Effector memory CD4-positive, alpha-beta T cell (primary cell): ENCODE data around the gene EML5.
A peak's percentile ranks its signal among the peaks of the same experiment; 100 is the strongest.

Source experiments
- DNase-seq, 3 donors: peaks; one replicate each; pipeline ENCODE4 v3.0.0-alpha.2; 2020
- H3K27ac ChIP-seq: 2 replicates; pipeline ENCODE4 v1.7.0; 2013; ENCODE audit warnings: mild to moderate bottlenecking, low read length, moderate library complexity; ENCODE audit not compliant: insufficient read depth, poor library complexity, severe bottlenecking
- H3K27me3 ChIP-seq: replicated peaks from 2 replicates; pipeline ENCODE4 v1.7.0; 2013; ENCODE audit warnings: mild to moderate bottlenecking, low read length; ENCODE audit not compliant: insufficient read depth, control insufficient read depth, poor library complexity, severe bottlenecking
- H3K36me3 ChIP-seq: 2 replicates; pipeline ENCODE4 v1.7.0; 2013; ENCODE audit warnings: mild to moderate bottlenecking, low read length, moderate library complexity; ENCODE audit not compliant: control insufficient read depth, insufficient read depth
- H3K4me1 ChIP-seq: 2 replicates; pipeline ENCODE4 v1.7.0; 2013; ENCODE audit warnings: low read length, mild to moderate bottlenecking; ENCODE audit not compliant: control insufficient read depth, insufficient read depth, poor library complexity, severe bottlenecking
- H3K4me3 ChIP-seq: 2 replicates; pipeline ENCODE4 v1.7.0; 2013; ENCODE audit warnings: low read length, low read depth, mild to moderate bottlenecking; ENCODE audit not compliant: insufficient read depth, poor library complexity, severe bottlenecking
- H3K9me3 ChIP-seq: 2 replicates; pipeline ENCODE4 v1.7.0; 2013; ENCODE audit warnings: mild to moderate bottlenecking, low read length, moderate library complexity; ENCODE audit not compliant: control insufficient read depth

Gene EML5

DNA sequence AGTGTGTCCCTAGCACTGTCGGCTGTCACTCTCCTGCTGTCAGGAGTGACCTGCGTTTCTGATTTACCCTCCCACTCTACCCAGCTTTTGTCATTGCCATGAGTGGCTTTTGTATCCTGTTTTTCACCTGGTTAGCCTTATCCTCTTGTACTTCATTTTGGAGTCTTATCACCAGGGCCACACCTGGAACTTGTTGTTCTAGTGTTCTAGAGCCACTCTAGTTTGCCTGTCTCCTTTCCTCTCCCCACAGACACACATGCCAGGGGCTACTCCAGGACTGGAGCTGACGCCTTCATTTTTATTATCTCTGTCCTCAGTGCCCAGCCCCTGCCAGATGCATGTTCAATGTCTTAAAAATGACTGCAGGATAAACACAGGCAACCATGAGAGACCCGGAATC is 195.7 kb downstream of the EML5 start:
- Histone ChIP-seq H3K4me1 (peaks cover 14% of the 10 kb centered on the region), H3K27me3 (no peaks in the 10 kb centered on the region), H3K36me3 (peaks cover 9% of the 10 kb centered on the region), H3K9me3 (no peaks in the 10 kb centered on the region), H3K27ac (no peak overlapping the region), H3K4me3 (no peak overlapping the region)
- DNase-seq = no peak

DNA sequence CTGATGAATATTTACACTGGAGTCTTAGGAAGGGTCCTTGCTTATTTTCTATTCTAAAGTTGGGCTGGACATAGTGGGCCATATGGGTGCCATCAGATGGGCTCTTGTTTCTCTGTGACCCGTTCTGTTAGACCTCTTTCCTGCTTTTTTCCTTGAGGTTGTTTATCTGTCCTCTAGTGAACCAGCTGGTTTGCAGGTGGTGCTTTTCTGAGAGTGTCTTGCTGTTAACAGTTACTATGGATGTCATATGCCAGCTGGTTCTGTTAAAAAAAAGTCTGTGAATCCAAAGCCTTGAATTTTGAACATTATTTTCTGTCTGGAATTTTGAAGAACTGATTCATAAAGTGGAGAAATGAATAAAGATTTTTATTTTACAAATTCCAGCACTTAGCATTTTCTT is 200.7 kb downstream of the EML5 start:
- Histone ChIP-seq H3K9me3 (no peaks in the 10 kb centered on the region), H3K27me3 (no peaks in the 10 kb centered on the region), H3K27ac (no peak overlapping the region), H3K36me3 (peaks cover 17% of the 10 kb centered on the region), H3K4me3 (no peak overlapping the region), H3K4me1 (no peaks in the 10 kb centered on the region)
- no peak for DNase-seq

DNA sequence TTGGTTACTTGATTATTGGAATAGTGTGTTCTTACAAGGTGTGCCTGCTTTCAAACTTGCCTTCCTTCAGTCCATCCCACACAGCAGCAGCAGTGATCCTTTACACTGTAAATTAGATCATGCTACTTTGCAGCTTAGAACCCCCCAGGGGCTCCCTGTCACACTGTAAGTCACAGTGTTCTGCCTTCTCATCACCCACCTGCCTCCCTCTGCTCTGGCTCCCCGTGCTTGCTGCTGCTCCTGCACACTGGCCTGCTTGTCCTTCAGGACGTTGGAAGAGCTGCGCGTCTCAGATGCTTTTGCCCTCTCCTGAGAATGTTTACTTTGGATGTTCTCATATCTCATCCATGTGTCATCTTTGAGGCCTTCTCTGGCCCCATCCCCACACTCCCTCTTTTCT is 202.6 kb downstream of the EML5 start:
- no peaks in the 10 kb centered on the region for H3K4me1 ChIP-seq
- H3K27me3 ChIP-seq = no peaks in the 10 kb centered on the region
- no peaks in the 10 kb centered on the region for H3K9me3 ChIP-seq
- no peak for DNase-seq
- no peak overlapping the region for H3K27ac ChIP-seq
- H3K4me3 ChIP-seq = no peak overlapping the region
- peaks cover 22% of the 10 kb centered on the region for H3K36me3 ChIP-seq

DNA sequence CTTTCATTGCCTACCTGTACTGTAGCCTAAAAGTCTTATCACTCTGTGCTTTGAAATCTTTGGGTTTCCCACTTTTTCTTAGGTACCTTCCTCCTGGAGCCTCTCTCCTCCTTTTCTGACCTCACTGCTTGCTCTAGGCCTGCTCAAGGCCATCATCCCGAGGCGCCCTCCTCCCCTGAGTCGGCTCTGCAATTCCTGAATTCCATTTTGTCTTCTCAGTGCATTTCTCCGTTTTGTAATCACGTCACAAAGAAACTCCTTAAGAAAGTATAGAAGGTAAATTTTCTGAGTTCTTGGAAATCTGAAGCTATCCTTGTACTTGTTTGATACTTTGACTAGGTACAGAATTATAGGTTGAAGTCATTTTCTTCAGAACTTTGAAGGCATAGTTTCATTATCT is 204.7 kb downstream of the EML5 start:
- H3K27me3 ChIP-seq = no peaks in the 10 kb centered on the region
- peaks cover 28% of the 10 kb centered on the region for H3K36me3 ChIP-seq
- H3K27ac ChIP-seq = no peak overlapping the region

DNA sequence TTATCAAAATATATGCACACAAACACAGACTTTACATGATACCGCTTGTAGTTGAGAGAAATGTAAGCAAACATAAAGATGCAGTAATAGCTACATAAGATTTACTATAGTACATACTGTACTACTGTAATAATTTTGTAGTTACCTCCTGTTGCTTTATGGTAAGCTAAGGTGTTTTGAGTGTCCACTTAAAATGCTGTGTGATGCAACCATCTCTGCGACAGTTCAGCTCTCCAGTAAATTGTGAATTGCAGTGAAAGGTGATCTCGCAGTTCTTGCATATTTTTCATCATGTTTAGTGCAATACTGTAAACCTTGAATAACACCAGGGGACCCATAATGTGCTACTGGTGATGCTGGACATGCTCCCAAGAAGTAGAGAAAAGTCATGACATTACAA is 208.3 kb downstream of the EML5 start:
- DNase-seq = no peak
- Histone ChIP-seq H3K27me3 (no peaks in the 10 kb centered on the region), H3K4me3 (no peak overlapping the region), H3K36me3 (peaks cover 35% of the 10 kb centered on the region), H3K27ac (no peak overlapping the region), H3K9me3 (no peaks in the 10 kb centered on the region), H3K4me1 (no peaks in the 10 kb centered on the region)

More for the DNA sequence above, 204.7 kb downstream of the EML5 start:
- DNase-seq = no peak
- H3K4me1 ChIP-seq = no peaks in the 10 kb centered on the region
- no peak overlapping the region for H3K4me3 ChIP-seq
- no peaks in the 10 kb centered on the region for H3K9me3 ChIP-seq

DNA sequence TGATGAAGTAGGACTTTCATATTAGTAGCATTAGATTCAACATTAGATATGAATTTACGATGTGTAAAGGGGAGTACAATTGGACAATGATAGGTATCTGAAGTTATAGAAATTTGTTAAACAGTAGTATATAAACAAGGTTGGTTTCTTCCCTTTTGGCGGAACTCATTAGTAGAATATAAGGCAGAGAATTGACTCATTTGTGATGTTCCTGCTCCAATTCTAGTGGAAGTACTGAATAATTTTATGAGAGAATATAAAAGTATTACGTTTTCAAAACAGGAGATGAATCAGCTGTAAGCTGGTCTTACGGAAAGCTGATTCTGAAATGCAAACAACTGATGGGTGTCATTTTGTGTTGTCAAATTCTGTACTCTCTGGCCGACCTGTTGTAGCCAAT is 216.5 kb downstream of the EML5 start:
- no peaks in the 10 kb centered on the region for H3K4me1 ChIP-seq
- no peak overlapping the region for H3K4me3 ChIP-seq
- no peaks in the 10 kb centered on the region for H3K27me3 ChIP-seq
- H3K9me3 ChIP-seq = no peaks in the 10 kb centered on the region
- DNase-seq = no peak
- peaks cover 47% of the 10 kb centered on the region for H3K36me3 ChIP-seq
- no peak overlapping the region for H3K27ac ChIP-seq

DNA sequence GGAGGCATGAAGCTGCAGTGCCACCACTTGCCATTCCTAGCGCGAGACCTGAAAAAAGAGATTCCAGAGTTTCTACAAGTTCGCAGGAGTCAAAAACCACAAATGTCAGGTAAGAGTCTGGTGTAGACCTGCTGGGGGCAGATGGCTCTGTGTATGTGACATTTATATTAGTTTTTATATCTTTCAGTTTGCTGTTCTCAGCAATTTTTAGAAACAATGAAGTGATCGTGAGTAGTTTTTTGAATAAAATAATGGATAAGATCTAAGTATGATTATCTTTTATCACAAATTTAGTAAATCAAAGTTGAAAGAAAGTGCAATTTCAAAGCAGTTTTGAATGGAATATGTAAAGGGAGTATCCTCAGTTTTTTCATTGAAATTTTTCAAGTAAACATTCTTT is 220.6 kb downstream of the EML5 start:
- H3K9me3 ChIP-seq = no peaks in the 10 kb centered on the region
- peaks cover 54% of the 10 kb centered on the region for H3K36me3 ChIP-seq
- no peak for DNase-seq
- no peak overlapping the region for H3K4me3 ChIP-seq
- no peak overlapping the region for H3K27ac ChIP-seq
- no peaks in the 10 kb centered on the region for H3K27me3 ChIP-seq
- H3K4me1 ChIP-seq = no peaks in the 10 kb centered on the region

DNA sequence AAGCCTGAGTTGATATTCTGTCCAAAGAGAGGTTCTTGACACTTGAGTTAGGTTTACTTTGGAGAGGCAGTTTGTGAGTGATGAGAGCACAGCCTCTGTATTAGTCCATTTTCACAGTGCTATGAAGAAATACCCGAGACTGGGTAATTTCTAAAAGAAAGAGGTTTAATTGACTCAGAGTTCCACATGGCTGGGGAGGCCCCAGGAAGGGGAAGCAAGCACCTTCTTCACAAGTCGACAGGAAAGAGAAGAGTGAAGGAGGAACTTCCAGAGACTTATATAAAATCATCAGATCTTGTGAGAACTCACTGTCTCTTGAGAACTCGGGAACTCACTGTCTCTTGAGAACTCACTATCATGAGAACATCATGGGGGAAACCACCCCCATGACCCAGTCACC is 224.6 kb downstream of the EML5 start:
- DNase-seq = no peak
- H3K9me3 ChIP-seq = no peaks in the 10 kb centered on the region
- no peak overlapping the region for H3K27ac ChIP-seq
- no peak overlapping the region for H3K4me3 ChIP-seq
- H3K36me3 ChIP-seq = peaks cover 34% of the 10 kb centered on the region
- no peaks in the 10 kb centered on the region for H3K27me3 ChIP-seq
- H3K4me1 ChIP-seq = peaks cover 9% of the 10 kb centered on the region

DNA sequence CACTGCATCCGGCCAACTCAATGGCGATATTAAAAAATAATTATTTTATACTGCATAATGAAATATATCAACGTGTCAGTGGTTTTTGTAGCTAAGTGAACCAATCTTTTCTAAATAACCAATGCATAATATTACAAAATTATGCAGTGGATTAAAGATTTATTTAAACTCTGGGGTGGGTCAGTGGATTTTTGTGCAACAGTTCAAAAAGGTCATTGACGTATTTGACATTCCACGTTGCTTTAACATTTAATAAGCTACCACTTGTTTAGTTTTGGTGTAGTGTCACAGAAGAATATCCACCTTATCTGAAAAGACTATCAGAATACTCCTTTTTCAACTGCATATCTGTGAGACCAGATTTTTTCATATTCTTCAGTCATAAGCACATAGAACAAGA is 227.3 kb downstream of the EML5 start:
- Histone ChIP-seq H3K4me3 (no peak overlapping the region), H3K4me1 (peaks cover 13% of the 10 kb centered on the region), H3K27ac (no peak overlapping the region), H3K27me3 (no peaks in the 10 kb centered on the region), H3K9me3 (no peaks in the 10 kb centered on the region), H3K36me3 (peaks cover 18% of the 10 kb centered on the region)
- DNase-seq = no peak

DNA sequence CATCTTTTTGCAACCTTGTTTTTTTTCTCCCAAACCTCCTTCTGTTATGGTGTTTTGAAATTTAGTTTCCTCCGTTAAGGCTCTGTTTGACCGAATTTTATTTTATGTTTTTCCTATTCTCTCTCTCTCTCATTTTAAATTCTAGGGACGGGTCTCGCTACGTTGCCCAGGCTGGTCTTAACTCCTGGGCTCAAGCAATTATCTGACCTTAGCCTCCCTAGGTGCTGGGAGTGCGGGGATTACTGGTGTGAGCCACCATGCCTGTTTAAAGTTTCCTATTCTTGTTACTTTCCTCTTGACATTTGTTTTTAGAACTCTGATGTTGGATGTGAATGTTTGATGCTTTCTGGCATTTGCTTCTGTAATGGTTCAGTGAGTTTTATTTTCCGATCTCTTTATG is 228.9 kb downstream of the EML5 start:
- H3K36me3 ChIP-seq = peaks cover 7% of the 10 kb centered on the region
- H3K27me3 ChIP-seq = no peaks in the 10 kb centered on the region
- DNase-seq = no peak
- peaks cover 13% of the 10 kb centered on the region for H3K4me1 ChIP-seq
- no peaks in the 10 kb centered on the region for H3K9me3 ChIP-seq
- peak overlapping the region; percentile 92 for H3K4me3 ChIP-seq
- peak overlapping the region; percentile 62 for H3K27ac ChIP-seq
